ENCODE data around the gene EWSR1. TPM values are rescaled to one million over a fixed set of nuclear protein-coding genes. Genes with fewer than 3 reads are reported as not detected.
A peak's percentile ranks its signal among the peaks of the same experiment; 100 is the strongest.

Gene EWSR1
- total RNA-seq, 1 donor from 2014 or later: 194 TPM

GRCh38 chr22:29310863-29311339, 42.8 kb downstream of the EWSR1 start:
- intact Hi-C loops (cut with DNase I): no loop called here
- ATAC-seq: peak; percentile 91
- DNase-seq (ENCODE audit: low spot score): peak; percentile 98

- ATAC-seq (peak; percentile 0), DNase-seq (ENCODE audit: low spot score) (peak; percentile 73)
- intact Hi-C loops (cut with DNase I): no loop called here
Observed at GRCh38 chr22:29311464-29312217, 43.6 kb downstream of the EWSR1 start.

- ATAC-seq (no peak), DNase-seq (ENCODE audit: low spot score) (peak; percentile 66)
- intact Hi-C loops (cut with DNase I): no loop called here
Observed at GRCh38 chr22:29312218-29313125, 44.4 kb downstream of the EWSR1 start.

GRCh38 chr22:29313126-29313575, 45.1 kb downstream of the EWSR1 start:
- intact Hi-C loops (cut with DNase I): no loop called here
- ATAC-seq: no peak
- peak; percentile 59 for DNase-seq (ENCODE audit: low spot score)

GRCh38 chr22:29313576-29314466, 45.8 kb downstream of the EWSR1 start:
- DNase-seq (ENCODE audit: low spot score): peak; percentile 63
- intact Hi-C loops (cut with DNase I): no loop called here
- no peak for ATAC-seq

GRCh38 chr22:29314537-29315285, 46.6 kb downstream of the EWSR1 start:
- intact Hi-C loops (cut with DNase I): no loop called here
- ATAC-seq (no peak), DNase-seq (ENCODE audit: low spot score) (peak; percentile 55)

- no peak for DNase-seq (ENCODE audit: low spot score)
- ATAC-seq: no peak
- intact Hi-C loops (cut with DNase I): no loop called here
Observed at GRCh38 chr22:29315286-29316140, 47.4 kb downstream of the EWSR1 start, which contains the start of gene RASL10A. TSS of gene RASL10A (minus strand) at chr22:29315697. CDS start at chr22:29315246, 451 bp downstream.

- no peak for ATAC-seq
- intact Hi-C loops (cut with DNase I): no loop called here
- no peak for DNase-seq (ENCODE audit: low spot score)
Observed at GRCh38 chr22:29316141-29316828, 48.2 kb downstream of the EWSR1 start.

GRCh38 chr22:29317827-29318454, 49.9 kb downstream of the EWSR1 start:
- intact Hi-C loops (cut with DNase I): no loop called here
- DNase-seq (ENCODE audit: low spot score) (no peak), ATAC-seq (no peak)

GRCh38 chr22:29319072-29319471, 51.0 kb downstream of the EWSR1 start:
- intact Hi-C loops (cut with DNase I): no loop called here
- DNase-seq (ENCODE audit: low spot score) (no peak), ATAC-seq (peak; percentile 21)

- intact Hi-C loops (cut with DNase I): no loop called here
- ATAC-seq (no peak), DNase-seq (ENCODE audit: low spot score) (no peak)
Observed at GRCh38 chr22:29320546-29320945, 52.5 kb downstream of the EWSR1 start.

- ATAC-seq (no peak), DNase-seq (ENCODE audit: low spot score) (no peak)
- intact Hi-C loops (cut with DNase I): no loop called here
Observed at GRCh38 chr22:29323641-29324040, 55.6 kb downstream of the EWSR1 start.

GRCh38 chr22:29325356-29325755, 57.3 kb downstream of the EWSR1 start:
- intact Hi-C loops (cut with DNase I): no loop called here
- ATAC-seq: no peak
- DNase-seq (ENCODE audit: low spot score): no peak

- DNase-seq (ENCODE audit: low spot score): no peak
- no peak for ATAC-seq
- intact Hi-C loops (cut with DNase I): no loop called here
Observed at GRCh38 chr22:29325785-29326315, 57.8 kb downstream of the EWSR1 start.

- intact Hi-C loops (cut with DNase I): no loop called here
- DNase-seq (ENCODE audit: low spot score): no peak
- ATAC-seq: no peak
Observed at GRCh38 chr22:29326481-29326880, 58.4 kb downstream of the EWSR1 start.
